ENCODE results near the gene NDUFA11.

The NDUFA11 gene

GRCh38 chr19:5932609-5933262, 29.1 kb upstream of the NDUFA11 start:
- H3K9ac ChIP-seq (ENCODE audit: low read length), result no peak overlapping the region
- H3K27me3 ChIP-seq (ENCODE audit: low read depth, low read length), result no peaks in the 10 kb centered on the region
- no peak overlapping the region for H2AFZ ChIP-seq (ENCODE audit: low read depth, low read length)
- H3K9me3 ChIP-seq (ENCODE audit: insufficient read depth, low read length), result no peaks in the 10 kb centered on the region
- no peak overlapping the region for H3K4me3 ChIP-seq (ENCODE audit: low read length)
- H3K4me2 ChIP-seq (ENCODE audit: low read length), result no peak overlapping the region
- TF ChIP-seq EZH2phosphoT487 (IDR thresholded peaks at IDR 0.05; ENCODE audit: low read depth) (no peak), CTCF (IDR thresholded peaks at IDR 0.05; ENCODE audit: low read depth, low read length) (no peak)
- peaks cover 73% of the 10 kb centered on the region for H3K36me3 ChIP-seq (replicated peaks; ENCODE audit: low read depth, low read length)
- peaks cover 18% of the 10 kb centered on the region; the same call in 1 of the 2 replicates for H3K79me2 ChIP-seq (ENCODE audit: low read length)
- H4K20me1 ChIP-seq (ENCODE audit: insufficient read depth, low read length), result peaks cover 16% of the 10 kb centered on the region
- no peak overlapping the region for H3K27ac ChIP-seq (ENCODE audit: low read length)
- H3K4me1 ChIP-seq (ENCODE audit: low read length), result peaks cover 12% of the 10 kb centered on the region

GRCh38 chr19:5932146-5932545, 28.6 kb upstream of the NDUFA11 start:
- Histone ChIP-seq H4K20me1 (ENCODE audit: insufficient read depth, low read length) (peaks cover 14% of the 10 kb centered on the region), H3K4me1 (ENCODE audit: low read length) (peaks cover 18% of the 10 kb centered on the region), H3K27me3 (ENCODE audit: low read depth, low read length) (no peaks in the 10 kb centered on the region), H3K79me2 (ENCODE audit: low read length) (peaks cover 16% of the 10 kb centered on the region; the same call in 1 of the 2 replicates), H3K27ac (ENCODE audit: low read length) (no peak overlapping the region), H3K4me2 (ENCODE audit: low read length) (no peak overlapping the region), H3K36me3 (replicated peaks; ENCODE audit: low read depth, low read length) (peaks cover 69% of the 10 kb centered on the region), H3K4me3 (ENCODE audit: low read length) (no peak overlapping the region), H3K9me3 (ENCODE audit: insufficient read depth, low read length) (no peaks in the 10 kb centered on the region), H2AFZ (ENCODE audit: low read depth, low read length) (no peak overlapping the region), H3K9ac (ENCODE audit: low read length) (no peak overlapping the region)
- TF ChIP-seq EZH2phosphoT487 (IDR thresholded peaks at IDR 0.05; ENCODE audit: low read depth), result no peak
- TF ChIP-seq CTCF (IDR thresholded peaks at IDR 0.05; ENCODE audit: low read depth, low read length), result no peak

- Histone ChIP-seq H2AFZ (ENCODE audit: low read depth, low read length) (no peak overlapping the region), H3K27me3 (ENCODE audit: low read depth, low read length) (no peaks in the 10 kb centered on the region), H3K9me3 (ENCODE audit: insufficient read depth, low read length) (no peaks in the 10 kb centered on the region), H3K4me2 (ENCODE audit: low read length) (no peak overlapping the region), H3K79me2 (ENCODE audit: low read length) (peaks cover 13% of the 10 kb centered on the region; the same call in 1 of the 2 replicates), H3K27ac (ENCODE audit: low read length) (no peak overlapping the region), H3K36me3 (replicated peaks; ENCODE audit: low read depth, low read length) (peaks cover 68% of the 10 kb centered on the region), H3K9ac (ENCODE audit: low read length) (no peak overlapping the region), H4K20me1 (ENCODE audit: insufficient read depth, low read length) (peaks cover 20% of the 10 kb centered on the region), H3K4me1 (ENCODE audit: low read length) (peaks cover 20% of the 10 kb centered on the region), H3K4me3 (ENCODE audit: low read length) (no peak overlapping the region)
- TF ChIP-seq EZH2phosphoT487 (IDR thresholded peaks at IDR 0.05; ENCODE audit: low read depth) (no peak), CTCF (IDR thresholded peaks at IDR 0.05; ENCODE audit: low read depth, low read length) (no peak)
These were observed 27.7 kb upstream of the NDUFA11 start for GRCh38 chr19:5931251-5931650.

GRCh38 chr19:5929625-5930024, 26.0 kb upstream of the NDUFA11 start:
- Histone ChIP-seq H3K4me1 (ENCODE audit: low read length) (peaks cover 20% of the 10 kb centered on the region), H2AFZ (ENCODE audit: low read depth, low read length) (no peak overlapping the region), H3K4me2 (ENCODE audit: low read length) (no peak overlapping the region), H3K9ac (ENCODE audit: low read length) (no peak overlapping the region), H3K9me3 (ENCODE audit: insufficient read depth, low read length) (no peaks in the 10 kb centered on the region), H3K79me2 (ENCODE audit: low read length) (peaks cover 4% of the 10 kb centered on the region; the same call in 1 of the 2 replicates), H3K27ac (ENCODE audit: low read length) (no peak overlapping the region), H3K27me3 (ENCODE audit: low read depth, low read length) (no peaks in the 10 kb centered on the region), H4K20me1 (ENCODE audit: insufficient read depth, low read length) (peaks cover 20% of the 10 kb centered on the region), H3K4me3 (ENCODE audit: low read length) (no peak overlapping the region), H3K36me3 (replicated peaks; ENCODE audit: low read depth, low read length) (peaks cover 75% of the 10 kb centered on the region)
- TF ChIP-seq EZH2phosphoT487 (IDR thresholded peaks at IDR 0.05; ENCODE audit: low read depth) (no peak), CTCF (IDR thresholded peaks at IDR 0.05; ENCODE audit: low read depth, low read length) (no peak)

Data from OCI-LY3 (cell line).